Measurements from ENCODE around the gene GIPC1. TPM values are rescaled to one million over a fixed set of nuclear protein-coding genes. Genes with fewer than 3 reads are reported as not detected.

The GIPC1 gene
- total and polyA plus RNA-seq, 9 of the 15 experiments (the other 6 are each of a cell fraction or from before 2014, with no cell fraction given): 0.49 to 54.7 (median 24.8) TPM

GRCh38 chr19:14479975-14480699 lies 15.8 kb downstream of the GIPC1 start (continued):
- TF ChIP-seq AFF1 (IDR thresholded peaks at IDR 0.05; ENCODE audit: low read depth in 1 of 2, partially characterized antibody in 2 of 2): no peak
- TF ChIP-seq FOXK1 (CRISPR knock-in tag; IDR thresholded peaks at IDR 0.05; ENCODE audit: borderline replicate concordance): no peak
- TF ChIP-seq NELFE (IDR thresholded peaks at IDR 0.05; ENCODE audit: insufficient read depth, insufficient read length): no peak
- TF ChIP-seq TGIF2 (CRISPR knock-in tag; IDR thresholded peaks at IDR 0.05): no peak
- no peak for TF ChIP-seq HNRNPLL (IDR thresholded peaks at IDR 0.05; ENCODE audit: low read depth, low read length, poor library complexity, severe bottlenecking)
- no peak for TF ChIP-seq ARID3B (CRISPR knock-in tag; IDR thresholded peaks at IDR 0.05; ENCODE audit: borderline replicate concordance)
- no peak for TF ChIP-seq CBX2 (IDR thresholded peaks at IDR 0.05; ENCODE audit: insufficient read depth, low read length, poor library complexity, severe bottlenecking)
- TF ChIP-seq ZBTB5 (IDR thresholded peaks at IDR 0.05): no peak
- no peak for TF ChIP-seq ZBTB1 (CRISPR knock-in tag; IDR thresholded peaks at IDR 0.05; ENCODE audit: borderline replicate concordance, low read depth)
- no peak for TF ChIP-seq ZNF561 (CRISPR knock-in tag; conservative IDR thresholded peaks at IDR 0.05)
- TF ChIP-seq HDAC2 (IDR thresholded peaks at IDR 0.05): no peak
- no peak for TF ChIP-seq ZNF354B (CRISPR knock-in tag; IDR thresholded peaks at IDR 0.05)
- no peak for TF ChIP-seq LCOR (CRISPR knock-in tag; IDR thresholded peaks at IDR 0.05)
- TF ChIP-seq TOE1 (IDR thresholded peaks at IDR 0.05; ENCODE audit: borderline replicate concordance): no peak
- TF ChIP-seq TOE1 (CRISPR knock-in tag; IDR thresholded peaks at IDR 0.05; ENCODE audit: borderline replicate concordance, low read depth): no peak
- TF ChIP-seq ATF3 (IDR thresholded peaks at IDR 0.05): no peak
- TF ChIP-seq ATF3 (CRISPR knock-in tag; conservative IDR thresholded peaks at IDR 0.05): no peak
- no peak for TF ChIP-seq POU5F1 (IDR thresholded peaks at IDR 0.05; ENCODE audit: borderline replicate concordance, low read depth, low read length, partially characterized antibody)
- TF ChIP-seq GABPB2 (CRISPR knock-in tag; conservative IDR thresholded peaks at IDR 0.05): no peak
- TF ChIP-seq LARP7 (IDR thresholded peaks at IDR 0.05): no peak

Measured in K562 (cell line).